Measurements from ENCODE around the gene SLC7A1.

Gene SLC7A1

GRCh38 chr13:29532821-29533220 is 62.7 kb downstream of the SLC7A1 start:
- DNase-seq, result no peak

DNA sequence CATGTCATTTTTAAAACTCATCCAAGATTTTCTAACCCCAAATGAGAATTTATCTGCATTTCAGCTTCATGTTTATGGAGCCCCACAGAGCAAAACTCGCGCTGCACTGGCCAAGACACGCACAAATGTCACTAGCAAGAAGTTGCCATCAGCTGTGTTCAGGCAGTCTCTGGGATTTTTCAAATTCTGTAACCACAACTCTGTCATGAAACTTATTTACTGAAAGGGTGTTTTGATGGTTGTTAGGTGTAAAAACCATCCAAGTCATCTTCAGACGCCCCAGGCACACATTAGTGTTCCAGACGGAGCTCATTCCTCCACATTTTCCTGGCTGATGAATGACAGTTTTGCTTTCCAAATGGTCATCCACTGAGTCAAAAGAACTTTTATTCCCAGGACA is 63.4 kb downstream of the SLC7A1 start:
- DNase-seq, result no peak

DNA sequence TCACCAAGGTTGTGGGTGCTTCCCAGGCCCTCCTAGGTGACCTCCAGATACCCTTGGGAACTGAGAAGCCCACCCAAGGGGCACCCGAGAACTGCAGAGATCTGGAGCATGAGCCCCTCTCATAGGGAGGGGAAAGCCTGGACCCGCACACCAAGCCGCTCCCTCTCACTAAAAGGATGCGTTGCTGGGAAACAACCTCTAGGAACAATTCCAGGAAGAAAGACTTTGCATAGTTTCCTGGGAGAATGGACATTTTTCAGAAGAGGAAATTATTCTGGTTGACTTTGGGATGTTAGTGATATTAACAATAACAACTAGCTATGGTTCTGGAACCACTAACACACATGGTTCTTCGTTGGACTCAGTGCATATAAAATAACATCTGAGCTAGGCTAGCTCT is 64.6 kb downstream of the SLC7A1 start:
- DNase-seq, result no peak

DNA sequence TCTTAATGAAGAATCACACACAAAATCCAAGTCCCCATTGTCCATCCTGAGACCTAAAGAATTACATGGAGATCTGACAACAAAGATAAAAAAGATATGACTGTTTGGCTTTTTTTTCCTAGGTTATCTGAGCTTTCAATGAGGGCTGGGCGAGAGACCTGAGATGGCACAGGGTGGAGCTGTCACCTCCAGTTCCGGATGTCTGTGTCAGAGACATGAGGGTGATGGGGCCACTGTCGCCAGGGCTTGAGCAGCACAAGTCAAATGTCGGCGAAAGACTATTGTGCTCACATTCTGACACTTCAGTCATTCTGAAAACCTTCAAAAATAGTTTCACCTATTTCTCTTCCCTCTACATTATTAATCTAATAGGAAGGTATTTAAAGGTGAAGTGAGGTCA is 65.7 kb downstream of the SLC7A1 start:
- no peak for DNase-seq

DNA sequence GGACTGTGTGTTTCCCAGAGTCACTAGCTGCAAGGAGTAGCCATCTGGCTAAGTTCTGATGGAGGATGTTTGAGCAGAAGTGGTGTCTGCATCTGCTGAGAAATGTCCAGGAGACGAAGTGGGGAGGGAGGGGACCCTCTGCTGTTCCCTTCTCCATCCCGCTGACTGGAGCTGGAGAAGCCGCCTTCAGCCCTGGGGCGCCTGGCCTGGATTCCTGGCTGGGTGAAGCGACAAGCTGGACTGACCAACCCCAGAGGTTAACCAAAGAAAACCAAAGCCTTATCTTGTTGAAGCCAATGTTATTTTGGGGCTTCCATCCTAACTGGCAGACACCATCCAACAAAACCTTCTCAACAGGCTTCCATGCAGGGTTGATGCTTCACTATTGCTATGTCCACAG is 67.6 kb downstream of the SLC7A1 start:
- DNase-seq, result no peak

DNA sequence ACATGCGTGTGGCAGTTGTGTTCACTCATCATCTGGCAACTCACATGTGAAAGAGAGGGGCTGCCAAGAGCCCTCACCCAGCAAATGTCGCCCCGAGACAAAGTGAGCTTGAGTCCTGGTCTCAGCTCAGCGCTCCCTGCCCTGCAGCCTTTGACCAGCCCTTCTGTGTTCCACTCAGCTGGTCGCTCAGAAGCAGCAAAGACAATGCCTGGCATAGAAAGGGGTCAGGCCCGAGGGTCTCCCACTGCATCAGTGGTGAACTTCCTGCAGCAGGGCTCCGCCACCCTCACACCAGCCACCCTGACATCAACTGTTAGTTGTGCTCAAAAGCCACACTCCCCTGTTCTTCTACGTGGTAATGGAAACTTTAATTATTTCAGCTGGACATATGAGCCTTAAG is 68.0 kb downstream of the SLC7A1 start:
- DNase-seq, result no peak

- no peak for DNase-seq
Measured at GRCh38 chr13:29526741-29527140, 68.7 kb downstream of the SLC7A1 start.

DNA sequence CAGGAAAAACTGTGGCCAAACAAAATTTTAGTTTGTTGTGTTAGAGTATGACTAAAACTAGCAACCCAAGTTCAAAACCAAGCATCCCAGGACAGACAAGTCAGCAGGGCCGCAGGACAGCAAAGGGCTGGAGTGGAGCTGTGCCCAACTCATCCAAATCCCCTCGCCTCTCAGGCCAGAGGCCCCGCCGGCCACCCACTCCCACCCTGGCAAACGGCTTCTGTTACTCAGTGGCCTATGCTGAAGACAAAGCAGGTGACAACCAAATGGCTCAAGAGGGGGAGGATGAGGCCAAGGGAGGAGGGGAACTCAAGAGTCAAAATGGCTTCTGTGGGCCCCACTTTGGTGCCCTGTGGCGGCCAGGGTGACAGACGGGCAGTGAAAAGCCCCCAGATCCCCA is 69.7 kb downstream of the SLC7A1 start:
- DNase-seq, result no peak

- DNase-seq, result no peak
Measured at GRCh38 chr13:29524641-29525040, 70.8 kb downstream of the SLC7A1 start.

GRCh38 chr13:29524176-29524575 is 71.3 kb downstream of the SLC7A1 start:
- DNase-seq, result no peak

DNA sequence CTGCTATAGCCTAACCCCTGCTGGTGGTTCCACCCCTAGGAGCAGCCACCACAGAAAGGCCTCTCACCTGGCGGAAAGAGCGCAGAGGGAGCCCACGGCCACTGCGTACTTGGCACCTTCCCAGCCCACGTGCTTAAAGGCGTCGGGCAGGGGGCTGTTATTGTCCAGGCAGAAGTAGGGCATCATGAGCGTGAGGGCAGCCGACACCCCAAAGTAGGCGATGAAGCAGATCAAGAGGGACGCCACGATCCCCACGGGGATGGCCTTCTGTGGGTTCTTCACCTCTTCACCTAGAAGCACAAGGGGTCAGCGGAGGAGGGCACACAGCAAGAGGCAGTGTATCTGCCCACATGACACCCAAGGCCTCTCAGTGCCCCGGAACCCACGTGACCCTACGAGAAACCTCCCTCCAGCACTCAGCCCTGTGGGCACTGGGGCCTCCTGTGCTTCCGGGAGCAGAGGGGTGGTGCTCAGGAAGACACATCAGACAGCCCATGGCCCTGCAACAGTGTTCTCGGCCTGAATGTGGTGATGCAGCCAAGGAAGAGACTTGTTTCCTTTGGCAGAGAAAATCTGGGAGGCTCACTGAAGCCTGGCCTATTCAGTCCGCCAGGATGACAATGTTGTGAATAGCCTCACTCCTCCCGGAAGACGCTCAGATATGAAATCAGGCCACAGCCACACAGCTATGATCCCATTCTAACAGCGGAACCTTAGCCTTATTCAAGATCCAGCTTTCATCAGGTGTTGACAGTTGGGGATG is 72.1 kb downstream of the SLC7A1 start:
- DNase-seq, result no peak

DNA sequence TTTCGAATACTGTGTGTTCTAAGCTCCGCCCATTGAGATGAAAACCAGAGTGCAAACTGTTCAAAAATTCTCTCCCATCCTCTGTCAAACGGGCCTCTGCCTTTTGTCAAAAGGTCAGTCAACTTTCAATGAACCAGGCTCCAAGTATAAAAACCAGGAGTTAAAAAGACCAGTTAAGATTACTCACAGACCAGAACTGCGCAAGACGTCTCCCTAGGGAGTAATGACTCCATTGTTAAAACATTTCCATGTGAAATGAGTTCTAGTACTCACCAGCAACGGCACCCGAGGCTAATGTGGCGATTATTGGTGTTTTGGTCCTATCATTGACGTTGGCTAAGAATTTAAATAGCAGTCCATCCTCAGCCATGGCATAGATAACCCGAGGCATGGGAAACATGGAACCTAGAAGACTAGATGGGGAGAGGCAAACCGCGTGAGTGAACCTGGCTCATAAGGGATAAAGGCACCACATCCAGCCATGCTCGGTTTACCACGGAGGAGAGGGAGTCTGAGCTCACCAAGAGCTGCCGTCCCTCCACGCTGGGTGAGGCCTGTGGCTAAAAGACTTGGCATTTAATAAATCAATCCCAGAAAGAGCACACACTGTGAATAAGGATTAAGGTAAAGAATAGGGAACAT is 73.3 kb downstream of the SLC7A1 start:
- DNase-seq, result no peak

- no peak for DNase-seq
Measured at GRCh38 chr13:29521336-29521735, 74.2 kb downstream of the SLC7A1 start.

- no peak for DNase-seq
Measured at GRCh38 chr13:29520671-29521070, 74.8 kb downstream of the SLC7A1 start.

DNA sequence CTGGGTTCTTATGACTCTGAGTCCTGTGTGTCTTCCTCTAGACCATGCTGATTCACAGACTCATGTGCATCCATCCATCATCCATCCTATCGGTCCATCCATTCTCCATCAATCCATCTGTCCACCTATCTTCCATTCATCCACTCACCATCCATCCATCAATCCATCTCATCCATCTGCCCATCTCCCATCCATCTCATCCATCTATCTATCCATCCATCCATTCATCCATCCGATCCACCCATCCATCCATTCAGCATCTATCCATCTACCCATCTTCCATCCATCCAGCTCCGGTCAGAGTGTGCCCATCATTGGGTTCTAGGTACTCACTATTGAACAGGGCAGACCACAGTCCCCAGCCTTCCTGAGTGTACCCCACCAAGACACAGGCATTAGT is 75.6 kb downstream of the SLC7A1 start:
- DNase-seq, result no peak

DNA sequence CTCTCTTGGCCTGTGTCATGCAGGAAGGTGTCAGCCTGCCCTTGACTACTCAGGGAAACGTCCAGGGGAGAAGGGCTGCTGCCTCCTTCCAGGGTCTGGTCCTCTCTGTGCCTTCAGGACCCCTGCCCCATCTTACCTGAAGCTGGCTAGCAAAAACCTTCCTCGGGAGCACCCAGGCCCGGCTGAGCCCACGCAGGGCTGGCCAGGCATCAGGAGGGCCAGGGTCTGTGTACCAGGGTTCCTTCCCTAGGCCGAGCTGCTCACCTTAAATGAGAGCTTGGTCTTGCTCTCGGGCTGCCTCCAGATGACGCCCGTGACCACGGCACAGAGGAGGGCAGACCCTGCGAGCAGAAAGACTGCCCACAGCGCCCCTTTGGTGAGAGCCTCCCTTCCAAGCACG is 78.6 kb downstream of the SLC7A1 start:
- no peak for DNase-seq

- DNase-seq, result no peak
Measured at GRCh38 chr13:29516012-29516411, 79.5 kb downstream of the SLC7A1 start.

- no peak for DNase-seq
Measured at GRCh38 chr13:29515372-29515771, 80.1 kb downstream of the SLC7A1 start.

DNA sequence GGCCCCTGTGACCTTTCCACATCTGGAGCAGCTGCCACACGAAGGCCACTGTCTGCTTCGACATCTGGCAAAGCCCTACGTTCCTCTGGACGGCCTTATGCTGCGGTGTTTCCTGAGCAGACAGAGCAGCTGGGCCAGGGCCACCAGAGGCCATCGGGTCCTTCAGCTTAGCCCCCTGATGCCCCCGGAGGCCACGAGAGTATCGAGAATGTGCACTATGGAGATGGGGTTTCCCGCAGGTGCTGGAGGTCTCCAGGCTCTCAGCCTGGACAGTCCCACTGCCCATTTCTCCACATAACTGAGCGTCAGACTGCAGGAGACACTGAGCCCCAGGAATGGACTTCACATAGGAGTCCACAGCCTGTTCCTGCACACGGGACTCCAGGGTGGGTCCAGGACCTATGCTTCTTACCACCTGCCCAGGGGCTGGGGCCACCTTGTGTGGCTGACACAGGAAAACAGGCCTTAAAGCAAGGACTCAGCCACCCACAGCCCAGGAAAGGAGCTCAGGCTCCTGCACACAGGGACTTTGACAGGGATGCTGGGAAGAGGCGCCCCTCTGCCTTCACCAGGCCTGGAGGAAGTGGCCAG is 80.7 kb downstream of the SLC7A1 start:
- no peak for DNase-seq

- no peak for DNase-seq
Measured at GRCh38 chr13:29513981-29514719, 81.3 kb downstream of the SLC7A1 start.

GRCh38 chr13:29513002-29513980 is 82.2 kb downstream of the SLC7A1 start:
- no peak for DNase-seq
